Vagina (tissue), 2 donors: ENCODE results near the gene DGKI. TPM values are rescaled to one million over a fixed set of nuclear protein-coding genes. Genes with fewer than 3 reads are reported as not detected.

Source experiments
- DNase-seq, 2 donors: peaks; one replicate each; pipeline ENCODE4 v3.0.0-alpha.2; 2017; ENCODE audit errors: extremely low spot score in 2 of 2
- H3K27ac ChIP-seq: fragments of 200-600 bp; sonication (generic); one replicate; pipeline ENCODE4 v1.5.1; 2019
- H3K27me3 ChIP-seq: fragments of 200-600 bp; sonication (generic); one replicate; pipeline ENCODE4 v1.5.1; 2019
- H3K36me3 ChIP-seq, 2 donors: fragments of 200-600 bp; sonication (generic); one replicate each; pipeline ENCODE4 v1.5.1; 2017 to 2019
- H3K4me1 ChIP-seq: fragments of 200-600 bp; sonication (generic); one replicate; pipeline ENCODE4 v1.5.1; 2019
- H3K4me3 ChIP-seq, 2 donors: fragments of 200-600 bp; sonication (generic); 1 replicate in 1 of 2; 2 replicates in 1 of 2; pipeline ENCODE4 v1.5.1; 2016 to 2019
- H3K9me3 ChIP-seq: fragments of 200-600 bp; sonication (generic); one replicate; pipeline ENCODE4 v1.5.1; 2019
- POLR2A ChIP-seq, 2 donors: fragments of 450-650 bp; IDR thresholded peaks; one replicate each; pipeline ENCODE4 v1.6.1; 2017; ENCODE audit warnings: antibody characterized with exemption in 2 of 2, mild to moderate bottlenecking in 2 of 2, moderate library complexity in 2 of 2
- POLR2AphosphoS5 ChIP-seq, 2 donors: sonication (generic); formaldehyde crosslinking; IDR thresholded peaks; one replicate each; pipeline ENCODE4 v1.9.0; 2017; ENCODE audit warnings: antibody characterized with exemption in 2 of 2, mild to moderate bottlenecking in 2 of 2, low read depth in 1 of 2; ENCODE audit not compliant: insufficient read depth in 1 of 2
- intact Hi-C: fragments of 100-400 bp; cut with DNase I; formaldehyde crosslinking; loops from one replicate; pipeline ENCODE4 v1.15.1; 2023
- total RNA-seq: library from RNA; depleted of rRNA; stranded (reverse); fragments of >200 nt; gene quantifications from one replicate; pipeline ENCODE4 v1.2.3, GENCODE V29; 2016
- TF ChIP-seq, protein P1 (sequence below), 3 experiments: fragments of 450-650 bp in 2 of 3; fragments of 200-600 bp in 1 of 3; sonication (generic) in 1 of 3; IDR thresholded peaks; one replicate each; pipeline ENCODE4 v1.5.1; 2017 to 2019; ENCODE audit warnings: antibody characterized with exemption in 3 of 3, mild to moderate bottlenecking in 2 of 3, moderate library complexity in 2 of 3

Gene DGKI
- total RNA-seq, 1 donor from 2014 or later: 1.2 TPM

DNA sequence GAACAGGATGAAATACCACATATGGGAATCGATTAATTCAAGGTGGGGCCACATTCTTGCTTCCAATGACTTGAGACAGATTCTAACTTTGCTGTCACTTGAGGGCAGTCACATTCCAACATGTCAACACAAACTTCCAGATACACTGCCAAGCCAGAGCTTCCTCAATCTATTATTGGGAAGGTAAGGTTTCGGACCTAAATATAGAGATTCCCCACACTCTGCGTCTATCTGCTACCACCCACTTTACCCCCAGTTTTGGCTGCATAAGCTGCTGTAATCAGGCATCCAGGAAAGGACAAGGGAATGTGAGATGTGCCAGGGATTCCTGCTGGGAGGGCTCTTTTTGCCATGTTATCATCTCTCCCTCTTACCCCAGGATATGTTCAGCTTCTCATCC lies 20.5 kb upstream of the DGKI start:
- intact Hi-C loops: no loop called here
- Histone ChIP-seq H3K4me1 (no peaks in the 10 kb centered on the region), H3K27ac (no peak overlapping the region), H3K27me3 (no peaks in the 10 kb centered on the region), H3K9me3 (no peaks in the 10 kb centered on the region), H3K4me3 (no peak overlapping the region), H3K36me3 (peaks cover 0 to 9% of the 10 kb centered on the region in 2 donors)
- DNase-seq: no peak
- no peak for TF ChIP-seq POLR2AphosphoS5 (IDR thresholded peaks at IDR 0.05; ENCODE audit: insufficient read depth in 1 of 2, low read depth in 1 of 2)

DNA sequence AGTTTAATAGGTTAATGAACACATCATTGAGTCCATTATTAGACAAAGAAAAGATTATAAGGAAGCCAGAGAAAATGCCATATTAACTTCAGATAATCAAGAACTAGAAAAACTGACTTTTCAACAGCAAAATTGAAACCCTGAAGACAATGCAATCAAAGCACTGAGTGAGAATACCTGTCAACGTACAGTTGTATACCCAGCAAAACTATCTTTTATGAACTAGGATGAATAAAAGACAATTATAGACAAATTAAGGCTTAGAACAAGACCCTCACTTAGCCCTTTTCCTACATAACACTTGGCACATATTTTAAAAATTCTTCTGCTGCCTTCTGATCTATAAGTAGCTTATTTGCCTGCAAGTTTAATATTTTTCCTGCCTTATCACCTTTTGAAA lies 19.0 kb upstream of the DGKI start:
- Histone ChIP-seq H3K4me3 (no peak overlapping the region), H3K27ac (no peak overlapping the region), H3K27me3 (no peaks in the 10 kb centered on the region), H3K9me3 (no peaks in the 10 kb centered on the region), H3K36me3 (peaks cover 0 to 9% of the 10 kb centered on the region in 2 donors), H3K4me1 (no peaks in the 10 kb centered on the region)
- TF ChIP-seq POLR2A (IDR thresholded peaks at IDR 0.05) (no peak), POLR2AphosphoS5 (IDR thresholded peaks at IDR 0.05; ENCODE audit: insufficient read depth in 1 of 2, low read depth in 1 of 2) (no peak)
- TF ChIP-seq, protein P1, sequence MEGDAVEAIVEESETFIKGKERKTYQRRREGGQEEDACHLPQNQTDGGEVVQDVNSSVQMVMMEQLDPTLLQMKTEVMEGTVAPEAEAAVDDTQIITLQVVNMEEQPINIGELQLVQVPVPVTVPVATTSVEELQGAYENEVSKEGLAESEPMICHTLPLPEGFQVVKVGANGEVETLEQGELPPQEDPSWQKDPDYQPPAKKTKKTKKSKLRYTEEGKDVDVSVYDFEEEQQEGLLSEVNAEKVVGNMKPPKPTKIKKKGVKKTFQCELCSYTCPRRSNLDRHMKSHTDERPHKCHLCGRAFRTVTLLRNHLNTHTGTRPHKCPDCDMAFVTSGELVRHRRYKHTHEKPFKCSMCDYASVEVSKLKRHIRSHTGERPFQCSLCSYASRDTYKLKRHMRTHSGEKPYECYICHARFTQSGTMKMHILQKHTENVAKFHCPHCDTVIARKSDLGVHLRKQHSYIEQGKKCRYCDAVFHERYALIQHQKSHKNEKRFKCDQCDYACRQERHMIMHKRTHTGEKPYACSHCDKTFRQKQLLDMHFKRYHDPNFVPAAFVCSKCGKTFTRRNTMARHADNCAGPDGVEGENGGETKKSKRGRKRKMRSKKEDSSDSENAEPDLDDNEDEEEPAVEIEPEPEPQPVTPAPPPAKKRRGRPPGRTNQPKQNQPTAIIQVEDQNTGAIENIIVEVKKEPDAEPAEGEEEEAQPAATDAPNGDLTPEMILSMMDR (IDR thresholded peaks at IDR 0.05): no peak
- no peak for DNase-seq
- intact Hi-C loops: no loop called here

DNA sequence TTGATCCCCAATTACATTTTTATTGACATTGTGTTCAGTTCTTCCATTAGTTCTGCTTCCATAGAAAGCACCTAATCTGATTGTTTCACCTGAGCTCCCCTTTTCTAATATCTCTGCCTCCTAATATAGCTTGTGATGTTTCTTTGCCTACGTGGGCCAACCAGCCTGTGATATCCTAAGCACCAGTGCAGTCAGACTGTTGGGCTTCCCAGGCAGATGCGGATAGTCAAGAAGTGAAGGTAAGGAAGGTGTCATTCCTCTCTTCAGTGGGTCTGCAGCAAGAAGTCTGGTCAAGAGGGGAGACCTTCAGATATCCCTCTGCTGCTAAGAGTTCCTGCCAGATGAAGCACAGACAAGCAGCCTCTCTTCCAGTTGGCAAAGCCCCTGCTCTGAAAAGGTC lies 16.2 kb upstream of the DGKI start:
- H3K9me3 ChIP-seq: no peaks in the 10 kb centered on the region
- TF ChIP-seq POLR2AphosphoS5 (IDR thresholded peaks at IDR 0.05; ENCODE audit: insufficient read depth in 1 of 2, low read depth in 1 of 2): no peak
- TF ChIP-seq POLR2A (IDR thresholded peaks at IDR 0.05): no peak
- TF ChIP-seq, protein P1 (IDR thresholded peaks at IDR 0.05): no peak
- no peak for DNase-seq
- H3K27ac ChIP-seq: no peak overlapping the region
- intact Hi-C loops: no loop called here
- peaks cover 0 to 9% of the 10 kb centered on the region in 2 donors for H3K36me3 ChIP-seq
- H3K4me1 ChIP-seq: no peaks in the 10 kb centered on the region
- H3K4me3 ChIP-seq: no peak overlapping the region
- no peaks in the 10 kb centered on the region for H3K27me3 ChIP-seq

DNA sequence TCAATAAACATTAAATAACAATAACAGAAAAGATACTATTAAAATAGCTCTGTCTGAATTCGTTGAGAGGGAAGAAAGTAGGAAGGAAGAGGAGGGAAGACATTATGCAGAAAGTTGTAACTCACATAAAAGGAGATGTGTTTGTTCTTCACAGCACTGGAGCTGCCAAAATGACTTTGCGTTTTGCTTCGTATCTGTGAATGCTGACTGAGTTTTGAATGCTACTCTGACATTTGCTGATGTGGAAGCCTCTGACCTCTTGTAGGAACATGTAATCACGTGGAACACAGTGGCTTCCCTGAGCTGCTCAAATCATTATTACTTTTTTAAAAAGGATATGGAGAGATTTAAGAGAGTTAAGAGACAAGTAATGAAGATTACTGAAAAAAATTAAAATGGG lies 15.6 kb upstream of the DGKI start:
- Histone ChIP-seq H3K36me3 (peaks cover 0 to 9% of the 10 kb centered on the region in 2 donors), H3K4me1 (no peaks in the 10 kb centered on the region)
- DNase-seq: no peak

DNA sequence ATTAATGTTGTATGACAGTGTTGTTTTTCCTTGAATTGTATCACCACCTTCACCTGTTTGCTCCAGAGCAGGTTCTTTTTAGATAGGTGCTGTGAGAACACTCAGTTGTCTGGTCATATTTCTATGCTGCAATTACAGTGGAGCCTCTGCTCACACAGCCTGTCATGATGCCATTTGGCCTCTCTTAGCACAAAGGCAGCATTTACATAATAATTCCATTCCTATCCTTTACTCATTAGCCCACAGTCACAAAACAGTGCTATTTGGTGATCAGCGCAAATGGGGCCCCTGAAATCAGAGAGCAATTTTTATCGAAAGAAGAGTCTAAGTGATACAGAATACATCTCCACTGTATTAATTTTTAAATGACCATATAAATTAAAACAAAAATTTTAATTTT lies 13.8 kb upstream of the DGKI start:
- DNase-seq: no peak
- Histone ChIP-seq H3K36me3 (no peaks in the 10 kb centered on the region), H3K9me3 (no peaks in the 10 kb centered on the region), H3K27ac (no peak overlapping the region), H3K4me3 (no peak overlapping the region), H3K27me3 (no peaks in the 10 kb centered on the region), H3K4me1 (no peaks in the 10 kb centered on the region)
- intact Hi-C loops: no loop called here
- no peak for TF ChIP-seq POLR2A (IDR thresholded peaks at IDR 0.05)
- TF ChIP-seq, protein P1 (IDR thresholded peaks at IDR 0.05): no peak
- TF ChIP-seq POLR2AphosphoS5 (IDR thresholded peaks at IDR 0.05; ENCODE audit: insufficient read depth in 1 of 2, low read depth in 1 of 2): no peak

More for the DNA sequence above, 15.6 kb upstream of the DGKI start:
- Histone ChIP-seq H3K4me3 (no peak overlapping the region), H3K27me3 (no peaks in the 10 kb centered on the region), H3K9me3 (no peaks in the 10 kb centered on the region), H3K27ac (no peak overlapping the region)
- intact Hi-C loops: no loop called here
- TF ChIP-seq POLR2AphosphoS5 (IDR thresholded peaks at IDR 0.05; ENCODE audit: insufficient read depth in 1 of 2, low read depth in 1 of 2) (no peak), POLR2A (IDR thresholded peaks at IDR 0.05) (no peak)
- TF ChIP-seq, protein P1 (IDR thresholded peaks at IDR 0.05): no peak
